GM23338 (cell line): Measurements from ENCODE around the gene MACIR. TPM values are rescaled to one million over a fixed set of nuclear protein-coding genes. Genes with fewer than 3 reads are reported as not detected.

Experiments
- ATAC-seq: fragments of 200-7000 bp; cut with Tn5 transposase; 3 replicates; pipeline ENCODE4 v1.9.1; 2020
- DNase-seq: peaks from one replicate; pipeline ENCODE4 v3.0.0-alpha.2; 2015; ENCODE audit warnings: low spot score
- H2AFZ ChIP-seq: fragments of 200-600 bp; sonication (generic); 2 replicates; pipeline ENCODE4 v1.8.0; 2016; ENCODE audit warnings: antibody characterized with exemption, mild to moderate bottlenecking, moderate library complexity
- H3F3A ChIP-seq: fragments of 200-600 bp; sonication (generic); replicated peaks from 2 replicates; pipeline ENCODE4 v1.8.0; 2017; ENCODE audit warnings: antibody characterized with exemption, mixed run types, low read depth
- H3K27ac ChIP-seq: fragments of 200-600 bp; sonication (generic); 2 replicates; pipeline ENCODE4 v1.6.1; 2016; ENCODE audit warnings: low read depth
- H3K27me3 ChIP-seq: fragments of 200-600 bp; sonication (generic); 2 replicates; pipeline ENCODE4 v1.8.0; 2016; ENCODE audit warnings: mild to moderate bottlenecking, mixed run types, moderate library complexity; ENCODE audit not compliant: insufficient read depth
- H3K36me3 ChIP-seq: fragments of 200-600 bp; sonication (generic); 2 replicates; pipeline ENCODE4 v1.8.0; 2016; ENCODE audit warnings: mild to moderate bottlenecking; ENCODE audit not compliant: insufficient read depth
- H3K4me1 ChIP-seq: fragments of 200-600 bp; sonication (generic); 2 replicates; pipeline ENCODE4 v1.8.0; 2016; ENCODE audit warnings: mild to moderate bottlenecking, moderate library complexity; ENCODE audit not compliant: insufficient read depth
- H3K4me2 ChIP-seq: fragments of 200-600 bp; sonication (generic); 2 replicates; pipeline ENCODE4 v1.7.1; 2017; ENCODE audit warnings: mixed run types
- H3K4me3 ChIP-seq: fragments of 200-600 bp; sonication (generic); 2 replicates; pipeline ENCODE4 v1.6.1; 2016; ENCODE audit warnings: mixed run types
- H3K79me2 ChIP-seq: fragments of 200-600 bp; sonication (generic); replicated peaks from 2 replicates; pipeline ENCODE4 v1.8.0; 2017; ENCODE audit warnings: mild to moderate bottlenecking; ENCODE audit not compliant: insufficient read depth
- H3K9me2 ChIP-seq: fragments of 200-600 bp; sonication (generic); 2 replicates; pipeline ENCODE4 v1.8.0; 2017; ENCODE audit not compliant: insufficient read depth
- H4K20me1 ChIP-seq: fragments of 200-600 bp; sonication (generic); replicated peaks from 2 replicates; pipeline ENCODE4 v1.8.0; 2017; ENCODE audit warnings: mild to moderate bottlenecking; ENCODE audit not compliant: insufficient read depth
- H3K27ac Mint-ChIP-seq: 2 replicates; pipeline ENCODE4 v1.8.0; 2020; ENCODE audit warnings: inconsistent platforms, mild to moderate bottlenecking, moderate library complexity, mixed read lengths
- H3K27me3 Mint-ChIP-seq: 3 replicates; pipeline ENCODE4 v1.8.0; 2022; ENCODE audit warnings: low read depth, mild to moderate bottlenecking, moderate library complexity, mixed read lengths, inconsistent platforms; ENCODE audit not compliant: insufficient read depth, poor library complexity
- H3K36me3 Mint-ChIP-seq: 3 replicates; pipeline ENCODE4 v1.8.0; 2021; ENCODE audit warnings: low read depth, mild to moderate bottlenecking, inconsistent platforms, moderate library complexity, mixed read lengths
- H3K4me1 Mint-ChIP-seq: 3 replicates; pipeline ENCODE4 v1.8.0; 2020; ENCODE audit warnings: mild to moderate bottlenecking, inconsistent platforms, mixed read lengths
- H3K4me3 Mint-ChIP-seq: 3 replicates; pipeline ENCODE4 v1.8.0; 2021; ENCODE audit warnings: moderate library complexity, mild to moderate bottlenecking, inconsistent platforms, mixed read lengths
- H3K9me3 Mint-ChIP-seq: 3 replicates; pipeline ENCODE4 v1.8.0; 2020; ENCODE audit warnings: moderate library complexity, mild to moderate bottlenecking, inconsistent platforms, mixed read lengths
- CREB1 ChIP-seq: fragments of 250-450 bp; sonication (Bioruptor Pico); IDR thresholded peaks from 2 replicates; pipeline ENCODE4 v1.5.0; 2020; ENCODE audit warnings: low read depth, mild to moderate bottlenecking, moderate library complexity
- CTCF ChIP-seq, 2 experiments: fragments of 200-600 bp in 1 of 2; sonication (generic) in 1 of 2; conservative IDR thresholded peaks; 2 replicates each; pipeline versions ENCODE4 v1.5.1 to v1.6.1; 2016 to 2017; ENCODE audit warnings: antibody characterized with exemption in 2 of 2, low read depth in 2 of 2, mild to moderate bottlenecking in 2 of 2, moderate library complexity in 1 of 2
- ETS1 ChIP-seq: IDR thresholded peaks from 2 replicates; pipeline ENCODE4 v1.6.1; 2016; ENCODE audit warnings: antibody characterized with exemption
- EZH2phosphoT487 ChIP-seq: fragments of 200-600 bp; sonication (generic); IDR thresholded peaks from one replicate; pipeline ENCODE4 v1.8.1; 2018; ENCODE audit warnings: antibody characterized with exemption; ENCODE audit not compliant: unreplicated experiment
- NANOG ChIP-seq: IDR thresholded peaks from 2 replicates; pipeline ENCODE4 v1.6.1; 2016; ENCODE audit warnings: antibody characterized with exemption, borderline replicate concordance
- POLR2AphosphoS5 ChIP-seq: IDR thresholded peaks from 2 replicates; pipeline ENCODE4 v1.6.1; 2016; ENCODE audit warnings: antibody characterized with exemption, low read depth
- REST ChIP-seq: IDR thresholded peaks from one replicate; pipeline ENCODE4 v1.6.1; 2018; ENCODE audit warnings: antibody characterized with exemption; ENCODE audit not compliant: unreplicated experiment
- STAT1 ChIP-seq: IDR thresholded peaks from one replicate; pipeline ENCODE4 v1.6.1; 2016; ENCODE audit warnings: antibody characterized with exemption; ENCODE audit not compliant: unreplicated experiment
- ZNF114 ChIP-seq: fragments of 250-450 bp; sonication (Bioruptor Pico); IDR thresholded peaks from 2 replicates; pipeline ENCODE4 v1.5.0; 2020; ENCODE audit warnings: mild to moderate bottlenecking, moderate library complexity
- ZNF331 ChIP-seq: fragments of 250-450 bp; sonication (Bioruptor Pico); IDR thresholded peaks from 2 replicates; pipeline ENCODE4 v1.5.0; 2020; ENCODE audit warnings: low read depth, mild to moderate bottlenecking, moderate library complexity
- polyA plus RNA-seq: library from polyadenylated mRNA; unstranded; fragments of >200 nt; fragmentation: Nextera tagmentation; extraction: Ambion mirVana; gene quantifications from 2 replicates; pipeline ENCODE4 v1.2.1, GENCODE V29; 2016
- total RNA-seq: library from RNA; depleted of rRNA; stranded (reverse); fragments of >200 nt; shearing (Covaris generic); gene quantifications from 2 replicates; pipeline ENCODE4 v1.2.3, GENCODE V29; 2014

MACIR gene
- total and polyA plus RNA-seq, 2 experiments from 2014 or later = 11.7 to 27.6 TPM

GRCh38 chr5:103298607-103299188 lies 40.1 kb downstream of the MACIR start:
- Mint-ChIP-seq H3K36me3 (no peaks in the 10 kb centered on the region), H3K4me3 (no peak overlapping the region), H3K27ac (no peak overlapping the region), H3K9me3 (no peaks in the 10 kb centered on the region), H3K4me1 (peaks cover 9% of the 10 kb centered on the region; the same call in 2 of the 3 replicates), H3K27me3 (no peaks in the 10 kb centered on the region)
- H4K20me1 ChIP-seq = no peaks in the 10 kb centered on the region
- no peaks in the 10 kb centered on the region for H3K36me3 ChIP-seq
- H3K4me3 ChIP-seq = peak overlapping the region; percentile 30; the same call in 1 of the 2 replicates
- H3K27me3 ChIP-seq = no peaks in the 10 kb centered on the region
- no peak for TF ChIP-seq EZH2phosphoT487
- no peak for TF ChIP-seq POLR2AphosphoS5
- no peak for TF ChIP-seq STAT1
- 0 out of 4 replicates have a peak, but pooled peaks of 1 of the 2 experiments have one; percentile 0 for TF ChIP-seq CTCF (conservative IDR thresholded peaks at IDR 0.05; ENCODE audit: low read depth in 2 of 2)
- TF ChIP-seq ZNF331 (CRISPR knock-in tag) = no peak
- no peaks in the 10 kb centered on the region for H3K79me2 ChIP-seq
- ATAC-seq = no peak
- peak; percentile 40 for DNase-seq
- H2AFZ ChIP-seq = no peak overlapping the region
- H3K9me2 ChIP-seq = 0 out of 2 replicates have a peak, but pooled peaks cover 5% of the 10 kb centered on the region
- H3K4me1 ChIP-seq = peaks cover 18% of the 10 kb centered on the region
- peak overlapping the region; percentile 68 for H3K4me2 ChIP-seq
- H3F3A ChIP-seq = no peaks in the 10 kb centered on the region
- H3K27ac ChIP-seq = no peak overlapping the region

- H3K27ac ChIP-seq = no peak overlapping the region
- no peak overlapping the region for H2AFZ ChIP-seq
These were observed 47.2 kb downstream of the MACIR start for GRCh38 chr5:103305809-103306208.

GRCh38 chr5:103307470-103307869 lies 48.9 kb downstream of the MACIR start:
- no peak overlapping the region for H3K27ac ChIP-seq
- no peaks in the 10 kb centered on the region for H3K27me3 ChIP-seq
- ATAC-seq = no peak
- peaks cover 5% of the 10 kb centered on the region; the same call in 1 of the 2 replicates for H3K9me2 ChIP-seq
- no peaks in the 10 kb centered on the region for H4K20me1 ChIP-seq
- no peaks in the 10 kb centered on the region for H3K79me2 ChIP-seq
- no peaks in the 10 kb centered on the region for H3F3A ChIP-seq
- H3K4me1 ChIP-seq = no peaks in the 10 kb centered on the region
- no peak for DNase-seq
- no peak overlapping the region for H3K4me3 Mint-ChIP-seq
- no peak overlapping the region for H3K4me2 ChIP-seq
- no peaks in the 10 kb centered on the region; the same call in 2 of the 3 replicates for H3K9me3 Mint-ChIP-seq
- H3K27me3 Mint-ChIP-seq = no peaks in the 10 kb centered on the region
- no peak overlapping the region for H3K4me3 ChIP-seq
- no peaks in the 10 kb centered on the region for H3K36me3 Mint-ChIP-seq
- no peaks in the 10 kb centered on the region for H3K36me3 ChIP-seq
- no peaks in the 10 kb centered on the region for H3K4me1 Mint-ChIP-seq
- no peak overlapping the region for H2AFZ ChIP-seq
- no peak overlapping the region for H3K27ac Mint-ChIP-seq
- TF ChIP-seq ETS1 (no peak), EZH2phosphoT487 (no peak), POLR2AphosphoS5 (no peak), STAT1 (no peak), ZNF114 (CRISPR knock-in tag) (no peak), CTCF (conservative IDR thresholded peaks at IDR 0.05; ENCODE audit: low read depth in 2 of 2) (no peak), REST (no peak)

More at GRCh38 chr5:103305809-103306208, 47.2 kb downstream of the MACIR start:
- Histone ChIP-seq H4K20me1 (no peaks in the 10 kb centered on the region), H3K4me2 (no peak overlapping the region), H3K4me3 (no peak overlapping the region), H3K36me3 (no peaks in the 10 kb centered on the region), H3F3A (no peaks in the 10 kb centered on the region), H3K9me2 (peaks cover 5% of the 10 kb centered on the region; the same call in 1 of the 2 replicates), H3K4me1 (no peaks in the 10 kb centered on the region), H3K79me2 (no peaks in the 10 kb centered on the region), H3K27me3 (no peaks in the 10 kb centered on the region)
- Mint-ChIP-seq H3K27me3 (no peaks in the 10 kb centered on the region), H3K36me3 (no peaks in the 10 kb centered on the region), H3K9me3 (no peaks in the 10 kb centered on the region; the same call in 2 of the 3 replicates), H3K4me3 (no peak overlapping the region), H3K27ac (no peak overlapping the region), H3K4me1 (no peaks in the 10 kb centered on the region)
- ATAC-seq (no peak), DNase-seq (no peak)
- TF ChIP-seq ZNF331 (CRISPR knock-in tag) = no peak
- no peak for TF ChIP-seq CREB1 (CRISPR knock-in tag)
- TF ChIP-seq NANOG = no peak
- no peak for TF ChIP-seq STAT1
